ENCODE data around the gene MTFMT.

- no peak for TF ChIP-seq CTCF (IDR thresholded peaks at IDR 0.05)
- no peak for TF ChIP-seq POLR2A (IDR thresholded peaks at IDR 0.05)
These were observed 9.0 kb upstream of the MTFMT start for GRCh38 chr15:65038428-65038827.
